ENCODE data around the gene IZUMO1. TPM values are rescaled to one million over a fixed set of nuclear protein-coding genes. Genes with fewer than 3 reads are reported as not detected.

The IZUMO1 gene
- total and polyA plus RNA-seq, 2 of the 13 experiments (the other 11 are each of a cell fraction or from before 2014, with no cell fraction given) = 0.07 to 0.22 TPM

DNA sequence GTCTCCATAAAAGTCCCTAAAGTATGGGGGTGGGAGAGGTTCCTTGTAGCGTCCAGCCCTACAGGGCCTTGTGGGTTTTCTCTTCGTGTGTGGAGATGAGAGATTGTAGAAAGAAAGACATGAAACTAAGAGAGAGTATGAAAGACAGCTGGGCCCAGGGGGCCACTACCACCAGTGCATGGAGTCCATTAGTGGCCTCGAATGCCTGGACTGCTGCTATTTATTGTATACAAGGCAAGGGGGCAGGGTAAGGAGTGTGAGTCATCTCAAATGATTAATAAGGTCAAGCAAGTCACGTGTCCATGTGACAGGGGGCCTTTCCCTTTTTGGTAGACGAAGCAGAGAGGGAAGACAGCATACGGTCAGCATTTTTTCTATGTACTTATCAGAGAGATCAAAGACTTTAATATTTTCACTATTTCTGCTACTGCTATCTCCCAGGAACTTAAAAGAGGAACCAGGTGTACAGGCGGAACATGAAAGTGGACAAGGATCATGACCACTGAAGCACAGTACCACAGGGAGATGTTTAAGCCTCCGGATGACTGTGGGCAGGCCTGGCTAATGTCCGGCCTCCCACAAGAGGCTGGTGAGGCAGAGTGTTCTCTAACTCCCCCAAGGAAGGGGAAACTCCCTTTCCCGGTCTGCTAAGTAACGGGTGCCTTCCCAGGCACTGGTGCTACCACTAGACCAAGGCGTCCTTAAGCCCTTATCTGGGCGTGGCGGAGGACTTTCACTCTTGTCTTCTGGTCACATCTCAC lies 34.1 kb upstream of the IZUMO1 start (continued):
- TF ChIP-seq, protein P1, sequence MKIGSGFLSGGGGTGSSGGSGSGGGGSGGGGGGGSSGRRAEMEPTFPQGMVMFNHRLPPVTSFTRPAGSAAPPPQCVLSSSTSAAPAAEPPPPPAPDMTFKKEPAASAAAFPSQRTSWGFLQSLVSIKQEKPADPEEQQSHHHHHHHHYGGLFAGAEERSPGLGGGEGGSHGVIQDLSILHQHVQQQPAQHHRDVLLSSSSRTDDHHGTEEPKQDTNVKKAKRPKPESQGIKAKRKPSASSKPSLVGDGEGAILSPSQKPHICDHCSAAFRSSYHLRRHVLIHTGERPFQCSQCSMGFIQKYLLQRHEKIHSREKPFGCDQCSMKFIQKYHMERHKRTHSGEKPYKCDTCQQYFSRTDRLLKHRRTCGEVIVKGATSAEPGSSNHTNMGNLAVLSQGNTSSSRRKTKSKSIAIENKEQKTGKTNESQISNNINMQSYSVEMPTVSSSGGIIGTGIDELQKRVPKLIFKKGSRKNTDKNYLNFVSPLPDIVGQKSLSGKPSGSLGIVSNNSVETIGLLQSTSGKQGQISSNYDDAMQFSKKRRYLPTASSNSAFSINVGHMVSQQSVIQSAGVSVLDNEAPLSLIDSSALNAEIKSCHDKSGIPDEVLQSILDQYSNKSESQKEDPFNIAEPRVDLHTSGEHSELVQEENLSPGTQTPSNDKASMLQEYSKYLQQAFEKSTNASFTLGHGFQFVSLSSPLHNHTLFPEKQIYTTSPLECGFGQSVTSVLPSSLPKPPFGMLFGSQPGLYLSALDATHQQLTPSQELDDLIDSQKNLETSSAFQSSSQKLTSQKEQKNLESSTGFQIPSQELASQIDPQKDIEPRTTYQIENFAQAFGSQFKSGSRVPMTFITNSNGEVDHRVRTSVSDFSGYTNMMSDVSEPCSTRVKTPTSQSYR (CRISPR knock-in tag; IDR thresholded peaks at IDR 0.05; ENCODE audit: borderline replicate concordance) = peak; percentile 75; the same call in 1 of the 2 replicates
- TF ChIP-seq NFRKB (IDR thresholded peaks at IDR 0.05) (no peak), ZNF598 (CRISPR knock-in tag; IDR thresholded peaks at IDR 0.05; ENCODE audit: borderline replicate concordance) (no peak), ZFP41 (CRISPR knock-in tag; IDR thresholded peaks at IDR 0.05; ENCODE audit: borderline replicate concordance) (no peak), ZNF501 (CRISPR knock-in tag; IDR thresholded peaks at IDR 0.05) (no peak), FOSL1 (CRISPR knock-in tag; IDR thresholded peaks at IDR 0.05; ENCODE audit: borderline replicate concordance) (peak; percentile 65; the same call in 1 of the 2 replicates), SOX5 (CRISPR knock-in tag; IDR thresholded peaks at IDR 0.05; ENCODE audit: borderline replicate concordance) (peak; percentile 72; the same call in 1 of the 2 replicates), TBP (CRISPR knock-in tag; IDR thresholded peaks at IDR 0.05) (no peak), MAFK (conservative IDR thresholded peaks at IDR 0.05 in 1 of 2, IDR thresholded peaks at IDR 0.05 in 1 of 2; ENCODE audit: low read length in 2 of 2) (peak; percentile 30 to 35; a peak in 2 of 4 replicates), MEIS2 (CRISPR knock-in tag; IDR thresholded peaks at IDR 0.05) (no peak), DNMT1 (CRISPR knock-in tag; IDR thresholded peaks at IDR 0.05) (no peak), ZNF260 (CRISPR knock-in tag; IDR thresholded peaks at IDR 0.05; ENCODE audit: borderline replicate concordance, low read depth) (no peak), KLF11 (CRISPR knock-in tag; IDR thresholded peaks at IDR 0.05) (no peak), PAX8 (CRISPR knock-in tag; IDR thresholded peaks at IDR 0.05; ENCODE audit: borderline replicate concordance) (no peak)
- TF ChIP-seq, protein P2, sequence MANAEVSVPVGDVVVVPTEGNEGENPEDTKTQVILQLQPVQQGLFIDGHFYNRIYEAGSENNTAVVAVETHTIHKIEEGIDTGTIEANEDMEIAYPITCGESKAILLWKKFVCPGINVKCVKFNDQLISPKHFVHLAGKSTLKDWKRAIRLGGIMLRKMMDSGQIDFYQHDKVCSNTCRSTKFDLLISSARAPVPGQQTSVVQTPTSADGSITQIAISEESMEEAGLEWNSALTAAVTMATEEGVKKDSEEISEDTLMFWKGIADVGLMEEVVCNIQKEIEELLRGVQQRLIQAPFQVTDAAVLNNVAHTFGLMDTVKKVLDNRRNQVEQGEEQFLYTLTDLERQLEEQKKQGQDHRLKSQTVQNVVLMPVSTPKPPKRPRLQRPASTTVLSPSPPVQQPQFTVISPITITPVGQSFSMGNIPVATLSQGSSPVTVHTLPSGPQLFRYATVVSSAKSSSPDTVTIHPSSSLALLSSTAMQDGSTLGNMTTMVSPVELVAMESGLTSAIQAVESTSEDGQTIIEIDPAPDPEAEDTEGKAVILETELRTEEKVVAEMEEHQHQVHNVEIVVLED (CRISPR knock-in tag; IDR thresholded peaks at IDR 0.05; ENCODE audit: borderline replicate concordance) = no peak
- TF ChIP-seq, protein P3, sequence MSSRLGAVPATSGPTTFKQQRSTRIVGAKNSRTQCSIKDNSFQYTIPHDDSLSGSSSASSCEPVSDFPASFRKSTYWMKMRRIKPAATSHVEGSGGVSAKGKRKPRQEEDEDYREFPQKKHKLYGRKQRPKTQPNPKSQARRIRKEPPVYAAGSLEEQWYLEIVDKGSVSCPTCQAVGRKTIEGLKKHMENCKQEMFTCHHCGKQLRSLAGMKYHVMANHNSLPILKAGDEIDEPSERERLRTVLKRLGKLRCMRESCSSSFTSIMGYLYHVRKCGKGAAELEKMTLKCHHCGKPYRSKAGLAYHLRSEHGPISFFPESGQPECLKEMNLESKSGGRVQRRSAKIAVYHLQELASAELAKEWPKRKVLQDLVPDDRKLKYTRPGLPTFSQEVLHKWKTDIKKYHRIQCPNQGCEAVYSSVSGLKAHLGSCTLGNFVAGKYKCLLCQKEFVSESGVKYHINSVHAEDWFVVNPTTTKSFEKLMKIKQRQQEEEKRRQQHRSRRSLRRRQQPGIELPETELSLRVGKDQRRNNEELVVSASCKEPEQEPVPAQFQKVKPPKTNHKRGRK (CRISPR knock-in tag; IDR thresholded peaks at IDR 0.05) = no peak
- TF ChIP-seq, protein P4, sequence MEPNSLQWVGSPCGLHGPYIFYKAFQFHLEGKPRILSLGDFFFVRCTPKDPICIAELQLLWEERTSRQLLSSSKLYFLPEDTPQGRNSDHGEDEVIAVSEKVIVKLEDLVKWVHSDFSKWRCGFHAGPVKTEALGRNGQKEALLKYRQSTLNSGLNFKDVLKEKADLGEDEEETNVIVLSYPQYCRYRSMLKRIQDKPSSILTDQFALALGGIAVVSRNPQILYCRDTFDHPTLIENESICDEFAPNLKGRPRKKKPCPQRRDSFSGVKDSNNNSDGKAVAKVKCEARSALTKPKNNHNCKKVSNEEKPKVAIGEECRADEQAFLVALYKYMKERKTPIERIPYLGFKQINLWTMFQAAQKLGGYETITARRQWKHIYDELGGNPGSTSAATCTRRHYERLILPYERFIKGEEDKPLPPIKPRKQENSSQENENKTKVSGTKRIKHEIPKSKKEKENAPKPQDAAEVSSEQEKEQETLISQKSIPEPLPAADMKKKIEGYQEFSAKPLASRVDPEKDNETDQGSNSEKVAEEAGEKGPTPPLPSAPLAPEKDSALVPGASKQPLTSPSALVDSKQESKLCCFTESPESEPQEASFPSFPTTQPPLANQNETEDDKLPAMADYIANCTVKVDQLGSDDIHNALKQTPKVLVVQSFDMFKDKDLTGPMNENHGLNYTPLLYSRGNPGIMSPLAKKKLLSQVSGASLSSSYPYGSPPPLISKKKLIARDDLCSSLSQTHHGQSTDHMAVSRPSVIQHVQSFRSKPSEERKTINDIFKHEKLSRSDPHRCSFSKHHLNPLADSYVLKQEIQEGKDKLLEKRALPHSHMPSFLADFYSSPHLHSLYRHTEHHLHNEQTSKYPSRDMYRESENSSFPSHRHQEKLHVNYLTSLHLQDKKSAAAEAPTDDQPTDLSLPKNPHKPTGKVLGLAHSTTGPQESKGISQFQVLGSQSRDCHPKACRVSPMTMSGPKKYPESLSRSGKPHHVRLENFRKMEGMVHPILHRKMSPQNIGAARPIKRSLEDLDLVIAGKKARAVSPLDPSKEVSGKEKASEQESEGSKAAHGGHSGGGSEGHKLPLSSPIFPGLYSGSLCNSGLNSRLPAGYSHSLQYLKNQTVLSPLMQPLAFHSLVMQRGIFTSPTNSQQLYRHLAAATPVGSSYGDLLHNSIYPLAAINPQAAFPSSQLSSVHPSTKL (CRISPR knock-in tag; IDR thresholded peaks at IDR 0.05) = peak; percentile 70

Data from HepG2 (cell line).